ENCODE data around the gene UBE3D. TPM values are rescaled to one million over a fixed set of nuclear protein-coding genes. Genes with fewer than 3 reads are reported as not detected.

Gene UBE3D
- total RNA-seq, 1 donor from 2014 or later = 7.4 TPM

GRCh38 chr6:82980086-82980485 is 85.6 kb downstream of the UBE3D start:
- H3K9ac ChIP-seq (ENCODE audit: low read length) = no peak overlapping the region
- Mint-ChIP-seq H3K4me3 (ENCODE audit: unreplicated experiment) (no peak overlapping the region), H3K36me3 (ENCODE audit: low read depth, unreplicated experiment) (peaks cover 2% of the 10 kb centered on the region), H3K27ac (ENCODE audit: unreplicated experiment) (no peak overlapping the region), H3K4me1 (ENCODE audit: low read depth, unreplicated experiment) (peaks cover 6% of the 10 kb centered on the region), H3K27me3 (ENCODE audit: low read depth, unreplicated experiment) (no peaks in the 10 kb centered on the region), H3K9me3 (ENCODE audit: unreplicated experiment) (no peaks in the 10 kb centered on the region)
- H3K4me3 ChIP-seq (ENCODE audit: insufficient read depth, low read depth, low read length) = no peak overlapping the region
- H3K36me3 ChIP-seq (ENCODE audit: insufficient read depth, low read length) = no peaks in the 10 kb centered on the region
- no peaks in the 10 kb centered on the region for H4K20me1 ChIP-seq (ENCODE audit: insufficient read depth, low read length)
- peak overlapping the region; percentile 18 for H3K27ac ChIP-seq (ENCODE audit: low read depth, low read length)
- H3K27me3 ChIP-seq (ENCODE audit: insufficient read depth, low read length) = no peaks in the 10 kb centered on the region
- H3K9me3 ChIP-seq (ENCODE audit: insufficient read depth, low read depth, low read length) = no peaks in the 10 kb centered on the region
- no peak overlapping the region for H2AFZ ChIP-seq (ENCODE audit: low read depth, low read length)
- no peak for FAIRE-seq
- TF ChIP-seq CTCF (IDR thresholded peaks at IDR 0.05; ENCODE audit: insufficient read depth, low read depth, low read length) (no peak), EZH2 (IDR thresholded peaks at IDR 0.05; ENCODE audit: insufficient read depth, low read length) (no peak)
- H3K79me2 ChIP-seq (ENCODE audit: insufficient read depth, low read length) = no peaks in the 10 kb centered on the region
- H3K4me2 ChIP-seq (ENCODE audit: low read length) = no peak overlapping the region
- H3K4me1 ChIP-seq (ENCODE audit: insufficient read depth, low read length) = no peaks in the 10 kb centered on the region
- peak; percentile 80 for DNase-seq (ENCODE audit: low read depth)

- peak; percentile 5 for FAIRE-seq
- H3K27ac ChIP-seq (ENCODE audit: low read depth, low read length) = no peak overlapping the region
- Mint-ChIP-seq H3K4me3 (ENCODE audit: unreplicated experiment) (no peak overlapping the region), H3K27ac (ENCODE audit: unreplicated experiment) (no peak overlapping the region), H3K4me1 (ENCODE audit: low read depth, unreplicated experiment) (peaks cover 6% of the 10 kb centered on the region), H3K36me3 (ENCODE audit: low read depth, unreplicated experiment) (peaks cover 2% of the 10 kb centered on the region), H3K9me3 (ENCODE audit: unreplicated experiment) (no peaks in the 10 kb centered on the region), H3K27me3 (ENCODE audit: low read depth, unreplicated experiment) (no peaks in the 10 kb centered on the region)
- no peaks in the 10 kb centered on the region for H3K36me3 ChIP-seq (ENCODE audit: insufficient read depth, low read length)
- H3K4me1 ChIP-seq (ENCODE audit: insufficient read depth, low read length) = no peaks in the 10 kb centered on the region
- no peaks in the 10 kb centered on the region for H4K20me1 ChIP-seq (ENCODE audit: insufficient read depth, low read length)
- TF ChIP-seq EZH2 (IDR thresholded peaks at IDR 0.05; ENCODE audit: insufficient read depth, low read length) (no peak), CTCF (IDR thresholded peaks at IDR 0.05; ENCODE audit: insufficient read depth, low read depth, low read length) (no peak)
- H3K9ac ChIP-seq (ENCODE audit: low read length) = no peak overlapping the region
- no peak overlapping the region for H3K4me3 ChIP-seq (ENCODE audit: insufficient read depth, low read depth, low read length)
- H3K9me3 ChIP-seq (ENCODE audit: insufficient read depth, low read depth, low read length) = no peaks in the 10 kb centered on the region
- no peaks in the 10 kb centered on the region for H3K27me3 ChIP-seq (ENCODE audit: insufficient read depth, low read length)
- H3K4me2 ChIP-seq (ENCODE audit: low read length) = no peak overlapping the region
- no peak overlapping the region for H2AFZ ChIP-seq (ENCODE audit: low read depth, low read length)
- no peaks in the 10 kb centered on the region for H3K79me2 ChIP-seq (ENCODE audit: insufficient read depth, low read length)
- DNase-seq (ENCODE audit: low read depth) = no peak
Observed at GRCh38 chr6:82979657-82980056, 86.0 kb downstream of the UBE3D start.

GRCh38 chr6:82978362-82978945 is 87.2 kb downstream of the UBE3D start:
- H3K9ac ChIP-seq (ENCODE audit: low read length) = no peak overlapping the region
- Mint-ChIP-seq H3K4me1 (ENCODE audit: low read depth, unreplicated experiment) (peaks cover 6% of the 10 kb centered on the region), H3K36me3 (ENCODE audit: low read depth, unreplicated experiment) (peaks cover 2% of the 10 kb centered on the region), H3K27ac (ENCODE audit: unreplicated experiment) (no peak overlapping the region), H3K4me3 (ENCODE audit: unreplicated experiment) (no peak overlapping the region), H3K27me3 (ENCODE audit: low read depth, unreplicated experiment) (no peaks in the 10 kb centered on the region), H3K9me3 (ENCODE audit: unreplicated experiment) (no peaks in the 10 kb centered on the region)
- no peaks in the 10 kb centered on the region for H3K36me3 ChIP-seq (ENCODE audit: insufficient read depth, low read length)
- no peak for FAIRE-seq
- no peak overlapping the region for H3K27ac ChIP-seq (ENCODE audit: low read depth, low read length)
- H3K4me2 ChIP-seq (ENCODE audit: low read length) = no peak overlapping the region
- no peak for TF ChIP-seq EZH2 (IDR thresholded peaks at IDR 0.05; ENCODE audit: insufficient read depth, low read length)
- TF ChIP-seq CTCF (IDR thresholded peaks at IDR 0.05; ENCODE audit: insufficient read depth, low read depth, low read length) = no peak
- no peaks in the 10 kb centered on the region for H3K79me2 ChIP-seq (ENCODE audit: insufficient read depth, low read length)
- H3K4me1 ChIP-seq (ENCODE audit: insufficient read depth, low read length) = no peaks in the 10 kb centered on the region
- no peaks in the 10 kb centered on the region for H4K20me1 ChIP-seq (ENCODE audit: insufficient read depth, low read length)
- no peaks in the 10 kb centered on the region for H3K9me3 ChIP-seq (ENCODE audit: insufficient read depth, low read depth, low read length)
- no peak for DNase-seq (ENCODE audit: low read depth)
- no peak overlapping the region for H3K4me3 ChIP-seq (ENCODE audit: insufficient read depth, low read depth, low read length)
- no peaks in the 10 kb centered on the region for H3K27me3 ChIP-seq (ENCODE audit: insufficient read depth, low read length)
- no peak overlapping the region for H2AFZ ChIP-seq (ENCODE audit: low read depth, low read length)
